Measurements from ENCODE around the gene APP.

- TF ChIP-seq CTCF (IDR thresholded peaks at IDR 0.05) (no peak), EP300 (IDR thresholded peaks at IDR 0.05) (no peak), POLR2A (IDR thresholded peaks at IDR 0.05) (no peak), POLR2AphosphoS5 (IDR thresholded peaks at IDR 0.05) (no peak)
Measured at GRCh38 chr21:26077521-26077920, 93.0 kb downstream of the APP start.
